Esophagus muscularis mucosa (tissue), 4 donors: Measurements from ENCODE around the gene MYZAP. TPM values are rescaled to one million over a fixed set of nuclear protein-coding genes. Genes with fewer than 3 reads are reported as not detected.

Experiments used
- DNase-seq: peaks from one replicate; pipeline ENCODE4 v3.0.0-alpha.2; 2017; ENCODE audit errors: extremely low spot score
- H3K27ac ChIP-seq, 4 donors: fragments of 200-600 bp; sonication (generic); replicated peaks in 1 of 4; 1 replicate in 3 of 4; 2 replicates in 1 of 4; pipeline ENCODE4 v1.5.1; 2016 to 2019; ENCODE audit warnings: mild to moderate bottlenecking in 1 of 4
- H3K27me3 ChIP-seq, 4 donors: fragments of 200-600 bp; sonication (generic); one replicate each; pipeline versions ENCODE4 v1.5.1 to v1.6.0; 2016 to 2019
- H3K36me3 ChIP-seq, 4 donors: fragments of 200-600 bp; sonication (generic); one replicate each; pipeline ENCODE4 v1.5.1; 2016 to 2019
- H3K4me1 ChIP-seq, 4 donors: fragments of 200-600 bp; sonication (generic); one replicate each; pipeline ENCODE4 v1.5.1; 2016 to 2019
- H3K4me3 ChIP-seq, 4 donors: fragments of 200-600 bp; sonication (generic); 1 replicate in 2 of 4; 2 replicates in 2 of 4; pipeline ENCODE4 v1.5.1; 2016 to 2019; ENCODE audit warnings: mild to moderate bottlenecking in 4 of 4, moderate library complexity in 1 of 4
- H3K9me3 ChIP-seq, 4 donors: fragments of 200-600 bp; sonication (generic); 1 replicate in 3 of 4; 2 replicates in 1 of 4; pipeline ENCODE4 v1.5.1; 2016 to 2019
- CTCF ChIP-seq, 3 experiments: fragments of 200-600 bp in 2 of 3; fragments of 450-650 bp in 1 of 3; sonication (generic) in 2 of 3; IDR thresholded peaks; one replicate each; pipeline ENCODE4 v1.5.1; 2017 to 2019; ENCODE audit warnings: antibody characterized with exemption in 3 of 3, mild to moderate bottlenecking in 2 of 3, moderate library complexity in 1 of 3
- EP300 ChIP-seq: sonication (generic); formaldehyde crosslinking; IDR thresholded peaks from one replicate; pipeline ENCODE4 v1.6.1; 2017; ENCODE audit warnings: antibody characterized with exemption
- POLR2A ChIP-seq: fragments of 450-650 bp; IDR thresholded peaks from one replicate; pipeline ENCODE4 v1.6.1; 2017; ENCODE audit warnings: antibody characterized with exemption, moderate library complexity, mild to moderate bottlenecking, low read depth
- POLR2AphosphoS5 ChIP-seq, 2 donors: sonication (generic); formaldehyde crosslinking; IDR thresholded peaks; one replicate each; pipeline ENCODE4 v1.6.1; 2017; ENCODE audit warnings: antibody characterized with exemption in 2 of 2
- WGBS: methylation state at CpG from one replicate; pipeline ENCODE4 v1.1.5; 2018; 5-methylcytosine and 5-hydroxymethylcytosine counted together
- intact Hi-C: fragments of 100-400 bp; cut with DNase I; formaldehyde crosslinking; loops from one replicate; pipeline ENCODE4 v1.15.1; 2023
- total RNA-seq, 4 donors: library from RNA; depleted of rRNA; stranded (reverse); fragments of >200 nt; gene quantifications; one replicate each; pipeline versions ENCODE4 v1.1.0 to v1.2.1, GENCODE V29; 2016

The MYZAP gene
- total RNA-seq, 4 donors from 2014 or later: 192 to 274 (median 234) TPM

- no peak for TF ChIP-seq EP300
- peak in 1 of 2 donors; percentile 41 for TF ChIP-seq POLR2AphosphoS5 (IDR thresholded peaks at IDR 0.05)
- Histone ChIP-seq H3K4me3 (peak overlapping the region; percentile 28 to 51 (median 40)), H3K4me1 (peaks cover 39 to 99% (median 98%) of the 10 kb centered on the region in 4 donors), H3K27me3 (no peaks in the 10 kb centered on the region), H3K36me3 (peaks cover 0 to 3% (median 2%) of the 10 kb centered on the region in 4 donors), H3K9me3 (no peaks in the 10 kb centered on the region), H3K27ac (peak overlapping the region; percentile 90 to 96 (median 92))
- intact Hi-C loops: no loop called here
- 80% methylated on average over 10 of the region's 10 CpGs for WGBS
- no peak for DNase-seq
Measured at GRCh38 chr15:57599296-57599810, 7.6 kb downstream of the MYZAP start.

GRCh38 chr15:57600197-57600596 lies 8.5 kb downstream of the MYZAP start:
- WGBS: 76% methylated on average over 1 of the region's 1 CpG
- Histone ChIP-seq H3K9me3 (no peaks in the 10 kb centered on the region), H3K4me3 (peak overlapping the region; percentile 28 to 51 (median 40)), H3K4me1 (peaks cover 46 to 99% (median 95%) of the 10 kb centered on the region in 4 donors), H3K27ac (peak overlapping the region; percentile 90 to 96 (median 92)), H3K36me3 (peaks cover under 1 to 11% (median 8%) of the 10 kb centered on the region in 4 donors), H3K27me3 (no peaks in the 10 kb centered on the region)
- intact Hi-C loops: no loop called here
- DNase-seq: no peak
- no peak for TF ChIP-seq CTCF (IDR thresholded peaks at IDR 0.05)
- TF ChIP-seq POLR2A: no peak
- no peak for TF ChIP-seq EP300
- no peak for TF ChIP-seq POLR2AphosphoS5 (IDR thresholded peaks at IDR 0.05)

- 78% methylated on average over 10 of the region's 10 CpGs for WGBS
Measured at GRCh38 chr15:57604507-57604906, 12.8 kb downstream of the MYZAP start.

GRCh38 chr15:57605491-57605890 lies 13.8 kb downstream of the MYZAP start:
- TF ChIP-seq EP300 (no peak), POLR2AphosphoS5 (IDR thresholded peaks at IDR 0.05) (no peak), POLR2A (no peak), CTCF (IDR thresholded peaks at IDR 0.05) (no peak)
- Histone ChIP-seq H3K4me3 (no peak overlapping the region), H3K27me3 (no peaks in the 10 kb centered on the region), H3K36me3 (peaks cover 5 to 31% (median 19%) of the 10 kb centered on the region in 4 donors), H3K27ac (peak overlapping the region in 1 of 4 donors; percentile 57), H3K4me1 (peaks cover 44 to 99% (median 80%) of the 10 kb centered on the region in 4 donors), H3K9me3 (no peaks in the 10 kb centered on the region)
- WGBS: 78% methylated on average over 1 of the region's 1 CpG
- no peak for DNase-seq
- intact Hi-C loops: no loop called here

More at GRCh38 chr15:57604507-57604906, 12.8 kb downstream of the MYZAP start:
- Histone ChIP-seq H3K4me3 (no peak overlapping the region), H3K4me1 (peaks cover 37 to 99% (median 80%) of the 10 kb centered on the region in 4 donors), H3K27ac (peak overlapping the region; percentile 33 to 57 (median 48)), H3K36me3 (peaks cover 5 to 31% (median 19%) of the 10 kb centered on the region in 4 donors), H3K27me3 (no peaks in the 10 kb centered on the region), H3K9me3 (no peaks in the 10 kb centered on the region)
- TF ChIP-seq CTCF (IDR thresholded peaks at IDR 0.05): no peak
- no peak for TF ChIP-seq POLR2AphosphoS5 (IDR thresholded peaks at IDR 0.05)
- TF ChIP-seq EP300: no peak
- TF ChIP-seq POLR2A: no peak
- intact Hi-C loops: no loop called here
- no peak for DNase-seq

- intact Hi-C loops: no loop called here
- no peak overlapping the region for H3K27ac ChIP-seq
- H3K4me3 ChIP-seq: no peak overlapping the region
- peaks cover 47 to 100% (median 80%) of the 10 kb centered on the region in 4 donors for H3K4me1 ChIP-seq
- TF ChIP-seq CTCF (IDR thresholded peaks at IDR 0.05) (no peak), POLR2AphosphoS5 (IDR thresholded peaks at IDR 0.05) (no peak), EP300 (no peak), POLR2A (no peak)
- peaks cover 5 to 31% (median 19%) of the 10 kb centered on the region in 4 donors for H3K36me3 ChIP-seq
- no peaks in the 10 kb centered on the region for H3K27me3 ChIP-seq
- no peak for DNase-seq
- H3K9me3 ChIP-seq: no peaks in the 10 kb centered on the region
- WGBS: 93% methylated on average over 2 of the region's 2 CpGs
Measured at GRCh38 chr15:57606048-57606447, 14.3 kb downstream of the MYZAP start.
